ENCODE measurements around the gene CHURC1. TPM values are rescaled to one million over a fixed set of nuclear protein-coding genes. Genes with fewer than 3 reads are reported as not detected.

CHURC1 gene
- total and polyA plus RNA-seq, 3 donors from 2014 or later = 53.5 to 62.8 (median 55.7) TPM

DNA sequence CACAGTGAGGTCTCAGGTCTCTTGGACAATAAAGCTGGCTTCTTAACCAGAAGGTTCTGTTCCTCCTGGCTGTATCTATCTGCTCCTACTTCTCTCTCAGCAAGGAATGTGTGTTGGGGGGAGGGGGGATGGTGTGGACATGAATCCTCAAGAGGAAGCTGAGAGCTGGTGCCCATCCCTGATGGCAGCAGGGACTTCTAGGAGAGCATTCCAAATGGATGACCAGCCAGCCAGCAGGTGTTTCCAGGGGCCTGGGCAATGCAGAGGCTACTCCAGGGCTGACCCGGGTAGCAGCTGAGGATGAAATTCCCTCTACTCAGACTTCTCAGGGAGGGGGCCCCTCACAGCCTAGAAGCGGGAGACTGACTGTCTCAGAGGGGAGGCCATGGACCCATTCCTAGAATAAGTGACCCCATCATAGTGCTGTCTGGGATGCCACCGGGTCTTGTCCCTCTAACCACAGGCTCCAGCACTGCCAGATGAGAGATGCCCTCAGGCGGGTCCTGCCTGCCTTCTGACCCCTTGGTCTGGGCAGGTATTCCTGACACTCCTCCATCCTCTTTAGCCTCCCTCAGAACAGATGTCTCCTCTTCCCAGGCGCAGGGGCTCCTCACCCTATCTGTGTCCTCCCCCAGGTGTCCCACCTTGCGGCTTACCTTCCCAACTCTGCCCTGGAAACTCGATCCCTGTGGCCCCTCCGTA, 56.7 kb downstream of the CHURC1 start:
- no peaks in the 10 kb centered on the region for H3K9me3 ChIP-seq
- no peaks in the 10 kb centered on the region for H3K36me3 ChIP-seq (ENCODE audit: low read depth, missing control alignments)
- no peak overlapping the region for H3K27ac ChIP-seq
- intact Hi-C loops (cut with DNase I; ENCODE audit: low total_unique reads) = no loop called here
- no peak for DNase-seq
- WGBS, 2 donors = 34 to 53% methylated on average over 6 to 8 of the region's 8 CpGs
- peaks cover 10% of the 10 kb centered on the region for H3K4me1 ChIP-seq
- peak overlapping the region; percentile 61 to 68 for H3K4me3 ChIP-seq
- H3K27me3 ChIP-seq = no peaks in the 10 kb centered on the region
- no peak for TF ChIP-seq POLR2A (IDR thresholded peaks at IDR 0.05)
- TF ChIP-seq, protein P1, sequence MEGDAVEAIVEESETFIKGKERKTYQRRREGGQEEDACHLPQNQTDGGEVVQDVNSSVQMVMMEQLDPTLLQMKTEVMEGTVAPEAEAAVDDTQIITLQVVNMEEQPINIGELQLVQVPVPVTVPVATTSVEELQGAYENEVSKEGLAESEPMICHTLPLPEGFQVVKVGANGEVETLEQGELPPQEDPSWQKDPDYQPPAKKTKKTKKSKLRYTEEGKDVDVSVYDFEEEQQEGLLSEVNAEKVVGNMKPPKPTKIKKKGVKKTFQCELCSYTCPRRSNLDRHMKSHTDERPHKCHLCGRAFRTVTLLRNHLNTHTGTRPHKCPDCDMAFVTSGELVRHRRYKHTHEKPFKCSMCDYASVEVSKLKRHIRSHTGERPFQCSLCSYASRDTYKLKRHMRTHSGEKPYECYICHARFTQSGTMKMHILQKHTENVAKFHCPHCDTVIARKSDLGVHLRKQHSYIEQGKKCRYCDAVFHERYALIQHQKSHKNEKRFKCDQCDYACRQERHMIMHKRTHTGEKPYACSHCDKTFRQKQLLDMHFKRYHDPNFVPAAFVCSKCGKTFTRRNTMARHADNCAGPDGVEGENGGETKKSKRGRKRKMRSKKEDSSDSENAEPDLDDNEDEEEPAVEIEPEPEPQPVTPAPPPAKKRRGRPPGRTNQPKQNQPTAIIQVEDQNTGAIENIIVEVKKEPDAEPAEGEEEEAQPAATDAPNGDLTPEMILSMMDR (IDR thresholded peaks at IDR 0.05) = no peak

GRCh38 chr14:64971491-64971942, 57.3 kb downstream of the CHURC1 start:
- Histone ChIP-seq H3K4me1 (peaks cover 10% of the 10 kb centered on the region), H3K4me3 (peak overlapping the region; percentile 61 to 68), H3K9me3 (no peaks in the 10 kb centered on the region), H3K27me3 (no peaks in the 10 kb centered on the region), H3K27ac (no peak overlapping the region), H3K36me3 (ENCODE audit: low read depth, missing control alignments) (no peaks in the 10 kb centered on the region)
- intact Hi-C loops (cut with DNase I; ENCODE audit: low total_unique reads) = no loop called here
- WGBS, 2 donors = 2% methylated on average over 14 to 31 of the region's 31 CpGs
- TF ChIP-seq, protein P1 (IDR thresholded peaks at IDR 0.05) = no peak
- no peak for TF ChIP-seq POLR2A (IDR thresholded peaks at IDR 0.05)
- no peak for DNase-seq

GRCh38 chr14:64971943-64972791, 57.9 kb downstream of the CHURC1 start, which contains the start of gene RAB15:
TSS of gene RAB15 (minus strand) at chr14:64972336. CDS start at chr14:64972076, 260 bp downstream.
- DNase-seq = no peak
- H3K27me3 ChIP-seq = no peaks in the 10 kb centered on the region
- H3K4me1 ChIP-seq = peaks cover 10% of the 10 kb centered on the region
- H3K4me3 ChIP-seq = peak within 1 kb of the TSS; percentile 61 to 68
- TF ChIP-seq POLR2A (IDR thresholded peaks at IDR 0.05) = no peak
- TF ChIP-seq, protein P1 (IDR thresholded peaks at IDR 0.05) = no peak
- intact Hi-C loops (cut with DNase I; ENCODE audit: low total_unique reads) = no loop called here
- no peaks in the 10 kb centered on the region for H3K36me3 ChIP-seq (ENCODE audit: low read depth, missing control alignments)
- WGBS, 2 donors = 0 to 1% methylated on average over 10 to 64 of the region's 96 CpGs
- H3K27ac ChIP-seq = no peak within 1 kb of the TSS
- no peaks in the 10 kb centered on the region for H3K9me3 ChIP-seq

GRCh38 chr14:64973026-64973442, 58.8 kb downstream of the CHURC1 start:
- H3K27me3 ChIP-seq = no peaks in the 10 kb centered on the region
- no peaks in the 10 kb centered on the region for H3K9me3 ChIP-seq
- intact Hi-C loops (cut with DNase I; ENCODE audit: low total_unique reads) = no loop called here
- TF ChIP-seq, protein P1 (IDR thresholded peaks at IDR 0.05) = no peak
- TF ChIP-seq POLR2A (IDR thresholded peaks at IDR 0.05) = no peak
- no peak overlapping the region for H3K27ac ChIP-seq
- no peaks in the 10 kb centered on the region for H3K36me3 ChIP-seq (ENCODE audit: low read depth, missing control alignments)
- H3K4me3 ChIP-seq = no peak overlapping the region
- WGBS, 2 donors = 61 to 70% methylated on average over 8 of the region's 8 CpGs
- DNase-seq = no peak
- H3K4me1 ChIP-seq = peaks cover 10% of the 10 kb centered on the region

Measured in testis (tissue), 3 donors.